RPMI8226 (cell line): ENCODE data around the gene TASOR2.

ENCODE experiments used
- DNase-seq: peaks from one replicate; pipeline ENCODE4 v3.0.0-alpha.2; 2015

TASOR2 gene

GRCh38 chr10:5684318-5684970 lies at the start of gene TASOR2:
TASOR2 (plus strand) TSS chr10:5684838; CDS start chr10:5720643, 35,805 bp downstream.
- DNase-seq = peak; percentile 99

- DNase-seq = peak; percentile 31
These were observed 49.7 kb upstream of the TASOR2 start for GRCh38 chr10:5634918-5635317.

- no peak for DNase-seq
These were observed 46.1 kb upstream of the TASOR2 start for GRCh38 chr10:5638494-5638893.

GRCh38 chr10:5639066-5639465 lies 45.6 kb upstream of the TASOR2 start:
- DNase-seq = no peak

DNA sequence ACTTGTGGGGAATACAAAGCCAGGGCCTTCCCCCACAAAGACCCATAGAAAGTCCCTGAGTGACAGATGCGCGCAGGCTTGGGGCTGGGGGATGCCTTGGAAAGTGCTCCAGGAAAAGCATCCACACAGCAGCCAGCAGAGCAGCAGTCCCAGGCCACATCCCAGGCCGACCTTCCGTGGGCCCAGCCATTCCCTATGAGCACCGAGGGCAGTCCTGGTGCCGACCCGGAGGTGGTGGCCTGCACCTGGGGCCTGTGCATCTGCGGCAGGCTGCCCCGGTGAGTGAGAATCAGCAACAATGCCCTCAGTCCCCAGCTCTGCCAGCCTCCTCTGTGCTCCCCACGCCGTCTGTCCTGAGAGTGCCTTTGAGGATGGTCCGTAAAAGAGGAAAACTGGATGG lies 44.6 kb upstream of the TASOR2 start:
- DNase-seq = no peak

- no peak for DNase-seq
These were observed 44.1 kb upstream of the TASOR2 start for GRCh38 chr10:5640501-5640900.

DNA sequence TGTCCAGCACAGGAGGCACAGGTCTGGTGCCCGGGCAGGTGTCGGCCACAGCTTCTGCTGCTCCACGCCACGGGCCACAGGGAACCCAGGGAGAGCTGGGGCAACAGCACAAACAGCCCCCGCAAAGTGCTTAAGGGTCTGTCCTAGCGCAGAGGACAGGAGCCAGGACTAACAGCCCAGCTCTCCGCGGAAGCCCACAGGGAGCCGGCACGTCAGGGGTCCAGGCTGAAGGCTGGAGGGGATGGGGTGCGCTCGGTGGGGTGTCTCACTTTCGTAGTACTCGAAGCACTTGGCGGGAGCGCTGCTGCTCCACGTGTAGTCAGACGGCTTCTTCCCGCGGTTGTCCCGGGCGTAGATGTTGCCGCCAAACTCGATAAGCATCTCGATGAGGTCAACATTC lies 43.1 kb upstream of the TASOR2 start:
- no peak for DNase-seq

DNA sequence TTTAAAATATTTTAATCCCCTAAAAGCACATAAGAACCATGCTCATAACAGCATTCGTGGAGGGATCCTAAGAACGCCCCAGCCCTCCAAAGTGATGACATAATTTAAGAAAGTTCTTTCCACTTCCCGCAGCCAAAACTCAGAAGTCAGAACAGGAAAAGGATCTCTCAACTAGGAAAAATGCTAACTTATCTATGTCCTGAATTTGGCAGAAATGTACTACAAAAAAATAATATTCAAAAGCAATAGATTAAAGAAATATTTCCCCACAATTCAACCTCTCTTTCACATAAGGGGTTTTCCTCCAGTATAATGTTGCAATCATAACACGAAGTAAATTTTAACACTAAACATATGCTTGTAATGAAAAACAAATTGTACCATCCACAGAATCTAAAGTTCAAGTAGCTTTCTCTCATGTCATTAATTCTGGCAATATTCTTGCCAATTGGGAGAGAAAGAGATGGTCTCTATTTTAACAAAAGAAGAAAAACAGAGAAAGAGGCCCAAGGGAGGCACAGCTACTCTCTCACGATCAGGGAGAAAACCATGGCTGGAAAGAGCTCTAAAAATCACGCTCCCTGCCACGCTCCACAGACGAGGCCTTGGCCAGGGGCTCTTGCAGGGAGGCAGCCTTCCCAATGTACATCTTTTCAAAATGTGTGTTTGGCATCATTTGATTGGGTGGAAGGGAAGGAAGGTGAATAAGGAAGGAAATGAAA lies 41.1 kb upstream of the TASOR2 start:
- no peak for DNase-seq

- no peak for DNase-seq
These were observed 39.7 kb upstream of the TASOR2 start for GRCh38 chr10:5644930-5645329.

DNA sequence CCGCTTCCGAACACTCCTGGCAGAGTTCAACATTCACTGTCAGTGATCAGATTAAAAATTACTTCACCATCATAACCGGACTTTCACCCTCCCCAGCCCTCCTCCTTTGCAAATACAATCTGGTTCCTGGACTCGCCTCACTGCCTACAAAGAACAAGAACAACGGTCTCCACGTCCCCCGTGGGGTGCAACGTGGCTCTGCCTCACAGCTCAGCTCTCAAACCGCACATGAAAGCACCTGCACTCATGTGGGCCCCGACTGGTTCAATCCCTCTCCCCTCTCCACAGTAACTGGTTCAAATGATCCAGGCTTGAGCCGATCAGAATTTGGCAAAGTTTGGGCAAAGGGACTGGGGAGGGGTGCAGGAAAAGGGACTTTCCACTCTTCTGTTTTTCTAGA lies 39.3 kb upstream of the TASOR2 start:
- no peak for DNase-seq

DNA sequence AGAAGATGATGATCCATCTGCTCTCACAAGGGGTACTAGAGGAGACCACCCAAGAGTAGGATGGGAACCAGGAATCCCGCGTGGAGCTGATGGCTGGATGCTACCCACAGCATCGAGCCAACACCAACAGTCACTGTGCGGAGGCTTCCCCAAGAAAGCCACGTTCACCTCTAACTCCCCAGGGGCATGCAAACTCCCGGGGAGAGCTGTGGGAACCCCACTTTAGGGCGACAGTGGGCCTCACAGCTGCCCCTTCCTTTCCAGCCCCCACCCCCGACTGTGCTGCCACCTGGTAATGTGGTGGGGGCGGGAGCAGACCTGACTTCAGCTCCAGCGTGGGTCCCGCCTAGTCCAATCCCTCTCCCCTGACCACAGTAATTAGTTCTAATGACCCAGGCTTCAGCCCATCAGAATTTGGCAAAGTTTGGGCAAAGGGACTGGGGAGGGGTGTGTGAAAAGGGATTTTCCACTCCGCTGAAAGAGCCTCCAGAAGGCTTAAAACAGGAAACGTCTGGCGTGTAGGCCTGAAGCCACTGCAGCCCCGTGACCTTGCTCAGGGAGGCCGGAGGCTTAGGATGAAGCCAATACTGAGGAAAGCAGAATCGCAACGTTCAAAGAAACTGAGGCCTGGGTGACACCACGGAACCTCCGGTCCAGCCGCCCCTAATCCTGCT lies 38.6 kb upstream of the TASOR2 start:
- no peak for DNase-seq

DNA sequence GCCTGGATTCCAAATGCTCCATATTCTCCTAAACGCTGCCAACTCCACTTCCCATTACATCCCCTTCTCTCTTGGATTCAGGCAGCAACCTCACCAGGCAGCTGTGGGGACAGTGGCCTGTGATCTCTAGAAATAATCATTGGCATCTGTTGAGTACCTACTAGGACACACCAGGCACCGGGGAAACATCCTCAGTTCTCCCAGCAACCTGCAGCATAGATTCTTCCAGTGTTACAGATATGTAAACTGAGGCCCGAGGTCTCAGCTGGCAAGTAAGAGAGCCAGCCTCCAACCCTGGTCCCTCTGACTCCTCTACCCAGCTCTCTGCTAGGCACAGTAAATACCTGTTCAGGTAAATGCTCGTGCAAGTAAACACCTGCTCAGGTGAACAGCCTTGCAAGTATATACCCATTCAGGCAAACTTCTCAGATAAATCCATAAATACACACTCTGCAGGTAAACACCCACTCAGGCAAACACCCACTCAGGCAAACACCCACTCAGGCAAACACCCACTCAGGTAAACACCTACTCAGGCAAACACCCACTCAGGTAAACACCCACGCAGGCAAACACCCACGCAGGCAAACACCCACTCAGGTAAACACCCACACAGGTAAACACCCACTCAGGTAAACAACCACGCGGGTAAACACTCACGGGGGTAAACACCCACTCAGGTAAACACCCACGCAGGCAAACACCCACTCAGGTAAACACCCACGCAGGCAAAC lies 37.0 kb upstream of the TASOR2 start:
- no peak for DNase-seq

DNA sequence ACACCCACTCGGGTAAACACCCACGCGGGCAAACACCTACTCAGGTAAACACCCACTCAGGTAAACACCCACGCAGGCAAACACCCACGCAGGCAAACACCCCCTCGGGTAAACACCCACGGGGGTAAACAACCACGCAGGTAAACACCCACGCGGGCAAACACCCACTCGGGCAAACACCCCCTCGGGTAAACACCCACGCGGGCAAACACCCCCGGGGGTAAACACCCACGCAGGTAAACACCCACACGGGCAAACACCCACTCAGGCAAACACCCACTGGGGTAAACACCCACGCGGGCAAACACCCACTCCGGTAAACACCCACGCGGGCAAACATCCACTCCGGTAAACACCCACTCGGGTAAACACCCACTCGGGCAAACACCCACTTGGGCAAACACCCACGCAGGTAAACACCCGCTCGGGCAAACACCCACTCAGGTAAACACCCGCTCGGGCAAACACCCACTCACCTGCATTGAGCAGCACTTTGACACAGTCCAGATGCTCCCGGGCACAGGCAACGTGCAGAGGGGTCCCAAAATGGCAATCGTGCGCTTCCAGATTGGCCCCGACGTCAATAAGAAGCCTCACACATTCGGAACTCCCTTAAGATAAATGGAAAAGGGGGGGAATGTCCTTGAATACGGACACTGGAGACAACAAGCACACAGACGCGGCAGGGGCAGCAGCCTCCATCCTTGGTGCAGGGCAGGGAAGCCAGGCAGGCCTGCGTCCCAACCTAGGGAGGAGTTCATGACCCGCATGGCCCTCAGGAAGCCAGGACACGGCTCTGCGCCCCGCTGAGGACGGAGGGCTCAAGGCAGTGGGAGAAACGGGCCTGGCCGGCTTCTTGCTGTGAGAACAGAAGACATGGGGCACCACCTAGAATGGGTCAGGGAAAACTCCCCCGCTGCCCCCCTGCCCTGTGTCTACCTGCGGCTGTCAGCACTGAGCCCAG lies 35.9 kb upstream of the TASOR2 start:
- peak; percentile 33 for DNase-seq

- DNase-seq = no peak
These were observed 34.9 kb upstream of the TASOR2 start for GRCh38 chr10:5649746-5650145.

GRCh38 chr10:5650664-5651387 lies 33.8 kb upstream of the TASOR2 start:
- no peak for DNase-seq

GRCh38 chr10:5651388-5651764 lies 33.3 kb upstream of the TASOR2 start:
- DNase-seq = no peak

DNA sequence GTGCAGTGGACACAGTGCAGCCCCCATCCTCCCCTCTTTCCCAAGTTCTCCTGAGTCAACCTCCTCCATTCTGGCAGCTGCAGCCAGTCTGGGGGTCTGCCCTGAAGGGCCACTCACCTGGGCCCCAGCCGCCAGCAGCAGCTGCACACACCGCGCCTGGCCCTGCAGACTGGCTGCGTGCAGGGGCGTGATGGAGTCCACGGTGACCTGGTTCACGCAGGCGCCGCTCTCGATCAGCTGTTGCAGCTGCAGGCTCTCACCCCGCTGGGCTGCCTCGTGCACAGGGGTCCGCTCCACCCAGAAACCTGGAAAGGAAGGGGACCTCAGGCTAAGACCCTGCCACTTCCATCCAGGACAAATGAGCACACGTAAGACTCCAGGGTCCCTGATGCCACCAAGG lies 31.9 kb upstream of the TASOR2 start:
- DNase-seq = no peak

DNA sequence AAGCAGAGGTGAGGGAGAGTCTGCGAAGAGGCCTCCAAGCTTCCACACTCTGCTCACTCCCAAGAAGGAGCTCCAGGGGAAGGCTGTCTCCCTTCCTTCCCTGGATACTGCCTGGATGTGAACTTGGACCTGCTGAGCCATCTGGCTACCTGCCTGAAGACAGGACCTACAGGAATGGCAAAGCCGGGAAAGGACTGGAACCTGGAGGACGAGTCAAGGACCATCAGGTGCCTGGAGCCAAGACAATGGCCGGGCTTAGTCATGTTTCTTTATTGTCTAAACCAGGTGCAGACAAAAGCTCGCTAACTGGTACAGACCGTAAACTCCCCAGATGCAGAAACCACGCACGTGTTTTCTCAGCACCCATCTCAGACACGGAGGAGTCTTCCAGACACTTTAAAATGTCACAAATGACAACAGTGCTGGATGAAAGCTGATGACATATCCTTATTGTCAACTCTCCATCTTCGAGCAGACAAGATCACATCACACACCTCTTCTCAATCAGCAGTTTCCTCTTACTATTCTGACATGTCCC lies 30.4 kb upstream of the TASOR2 start:
- peak; percentile 69 for DNase-seq

DNA sequence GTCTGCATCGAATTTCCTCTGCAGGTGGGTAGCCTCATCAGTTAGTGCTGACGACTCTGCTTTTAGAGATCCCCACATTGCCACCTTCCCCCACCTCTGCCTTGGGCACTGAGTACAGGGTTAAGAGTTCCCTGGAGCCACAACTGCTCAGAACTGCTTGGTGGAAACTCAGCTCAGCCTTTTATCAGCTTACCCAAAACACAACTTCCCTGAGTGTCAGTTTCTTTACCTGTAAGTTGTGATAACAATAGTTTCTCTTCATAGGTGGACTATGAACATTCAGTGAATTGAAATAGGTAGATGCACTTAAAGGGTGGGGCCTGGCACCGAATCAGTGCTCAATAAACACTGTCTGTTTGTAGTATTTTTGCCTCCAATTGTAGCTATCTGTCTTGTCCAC lies 29.5 kb upstream of the TASOR2 start:
- peak; percentile 95 for DNase-seq

DNA sequence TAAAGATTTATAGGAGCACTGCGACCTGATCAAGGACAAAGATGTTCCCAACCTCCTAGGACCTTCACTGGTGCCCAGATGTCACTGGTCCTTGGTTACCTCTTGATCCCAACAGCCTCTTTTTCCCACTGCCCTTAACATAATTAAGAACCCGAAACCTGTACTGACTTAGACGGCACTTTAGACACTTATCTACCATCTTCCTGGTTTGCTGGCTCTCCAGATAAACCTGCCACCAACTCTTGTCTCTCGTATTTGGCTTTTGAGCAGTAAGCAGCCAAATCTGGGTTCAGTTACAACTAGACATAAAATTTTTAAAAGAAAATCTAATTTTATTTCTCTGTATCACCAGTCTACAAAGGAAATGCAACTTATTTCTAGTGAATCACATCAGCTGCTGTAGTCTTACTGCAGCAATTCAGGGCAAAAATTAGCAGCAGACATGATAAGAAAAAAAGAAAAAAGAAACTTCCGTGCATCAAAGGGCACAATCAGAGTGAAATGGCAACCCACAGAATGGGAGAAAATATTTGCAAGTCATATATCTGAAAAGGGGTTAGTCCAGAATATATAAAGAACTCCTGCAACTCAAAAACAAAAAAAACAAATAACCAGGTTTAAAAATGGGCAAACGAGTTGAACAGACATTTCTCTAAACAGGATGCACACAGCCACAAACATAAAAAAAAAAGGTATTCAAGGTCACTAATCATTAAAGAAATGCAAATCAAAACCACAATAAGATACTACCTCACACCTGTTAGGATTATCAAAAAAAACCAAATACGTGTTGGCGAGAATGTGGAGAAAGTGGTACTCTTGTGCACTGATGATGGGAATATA lies 27.7 kb upstream of the TASOR2 start:
- no peak for DNase-seq
